Loucy (cell line): ENCODE measurements around the gene SLC4A9.

Experiments used
- H2AFZ ChIP-seq: fragments of 200-600 bp; sonication (generic); 2 replicates; pipeline ENCODE4 v1.6.0; 2016; ENCODE audit warnings: antibody characterized with exemption, mild to moderate bottlenecking, low read length, moderate library complexity
- H3F3A ChIP-seq: fragments of 200-600 bp; 2 replicates; pipeline ENCODE4 v1.6.0; 2016; ENCODE audit warnings: antibody characterized with exemption, low read depth, mild to moderate bottlenecking
- H3K27me3 ChIP-seq: fragments of 200-600 bp; sonication (generic); 2 replicates; pipeline ENCODE4 v1.6.1; 2014; ENCODE audit warnings: low read length, mild to moderate bottlenecking; ENCODE audit not compliant: insufficient read depth, poor library complexity, severe bottlenecking
- H3K36me3 ChIP-seq: fragments of 200-600 bp; sonication (generic); 2 replicates; pipeline ENCODE4 v1.6.1; 2016; ENCODE audit warnings: low read length; ENCODE audit not compliant: insufficient read depth
- H3K4me1 ChIP-seq: fragments of 200-600 bp; sonication (generic); 2 replicates; pipeline ENCODE4 v1.5.1; 2014; ENCODE audit warnings: low read length, mild to moderate bottlenecking; ENCODE audit not compliant: insufficient read depth, poor library complexity, severe bottlenecking
- H3K4me2 ChIP-seq: fragments of 200-600 bp; sonication (generic); 2 replicates; pipeline ENCODE4 v1.6.0; 2014; ENCODE audit warnings: antibody characterized with exemption, low read length, low read depth, mild to moderate bottlenecking; ENCODE audit not compliant: poor library complexity, severe bottlenecking
- H3K4me3 ChIP-seq: fragments of 200-600 bp; sonication (generic); 2 replicates; pipeline ENCODE4 v1.5.1; 2014; ENCODE audit warnings: low read length, mild to moderate bottlenecking, mixed read lengths; ENCODE audit not compliant: poor library complexity, severe bottlenecking
- H3K79me2 ChIP-seq: fragments of 200-600 bp; sonication (generic); 2 replicates; pipeline ENCODE4 v1.6.1; 2014; ENCODE audit warnings: low read length; ENCODE audit not compliant: insufficient read depth
- H3K9ac ChIP-seq: fragments of 200-600 bp; sonication (generic); 2 replicates; pipeline ENCODE4 v1.6.0; 2014; ENCODE audit warnings: mild to moderate bottlenecking, low read depth, low read length, moderate library complexity; ENCODE audit not compliant: poor library complexity, severe bottlenecking
- H3K9me2 ChIP-seq: fragments of 200-600 bp; sonication (generic); replicated peaks from 2 replicates; pipeline ENCODE4 v1.6.1; 2016; ENCODE audit warnings: low read depth, low read length, mixed read lengths
- H3K9me3 ChIP-seq: fragments of 200-600 bp; sonication (generic); 2 replicates; pipeline ENCODE4 v1.6.1; 2014; ENCODE audit warnings: mild to moderate bottlenecking, antibody characterized with exemption, low read length, low read depth; ENCODE audit not compliant: insufficient read depth
- H4K20me1 ChIP-seq: fragments of 200-600 bp; sonication (generic); 2 replicates; pipeline ENCODE4 v1.6.0; 2014; ENCODE audit warnings: antibody characterized with exemption, low read length, mild to moderate bottlenecking; ENCODE audit not compliant: insufficient read depth, poor library complexity, severe bottlenecking
- EZH2phosphoT487 ChIP-seq: fragments of 200-600 bp; IDR thresholded peaks from 2 replicates; pipeline ENCODE4 v1.6.1; 2018; ENCODE audit warnings: antibody characterized with exemption, mild to moderate bottlenecking, moderate library complexity, borderline replicate concordance
- TF ChIP-seq, protein P1 (sequence below): fragments of 200-600 bp; sonication (generic); conservative IDR thresholded peaks from 2 replicates; pipeline ENCODE4 v1.5.1; 2014; ENCODE audit warnings: mild to moderate bottlenecking, antibody characterized with exemption, low read length

The SLC4A9 gene

DNA sequence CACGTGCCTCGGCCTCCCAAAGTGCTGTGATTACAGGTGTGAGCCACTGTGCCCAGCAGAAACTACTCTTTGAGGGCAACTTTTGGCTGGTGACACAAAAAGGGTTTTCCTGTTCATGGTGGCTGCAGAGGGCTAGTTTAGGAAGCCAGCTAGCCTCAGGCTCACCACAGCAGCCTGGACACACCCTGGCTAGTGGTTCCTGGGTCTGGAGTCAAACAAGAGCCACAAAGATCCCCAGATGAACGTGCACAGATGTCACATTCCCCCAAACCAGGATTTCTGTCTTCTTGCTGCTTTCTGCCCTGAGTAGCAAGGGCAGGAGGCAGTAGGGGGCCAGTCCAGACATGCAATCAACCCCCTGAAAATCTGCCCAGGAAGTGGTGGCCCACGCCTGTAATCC is 20.4 kb upstream of the SLC4A9 start:
- H3K79me2 ChIP-seq: no peaks in the 10 kb centered on the region
- no peak overlapping the region for H3K4me2 ChIP-seq
- H3K9me3 ChIP-seq: no peaks in the 10 kb centered on the region
- no peaks in the 10 kb centered on the region for H3F3A ChIP-seq
- no peaks in the 10 kb centered on the region for H3K36me3 ChIP-seq
- H2AFZ ChIP-seq: no peak overlapping the region
- H3K4me1 ChIP-seq: peaks cover 26% of the 10 kb centered on the region
- H3K27me3 ChIP-seq: no peaks in the 10 kb centered on the region
- no peak overlapping the region for H3K9ac ChIP-seq
- no peaks in the 10 kb centered on the region for H4K20me1 ChIP-seq
- no peaks in the 10 kb centered on the region for H3K9me2 ChIP-seq
- H3K4me3 ChIP-seq: no peak overlapping the region
- no peak for TF ChIP-seq EZH2phosphoT487

DNA sequence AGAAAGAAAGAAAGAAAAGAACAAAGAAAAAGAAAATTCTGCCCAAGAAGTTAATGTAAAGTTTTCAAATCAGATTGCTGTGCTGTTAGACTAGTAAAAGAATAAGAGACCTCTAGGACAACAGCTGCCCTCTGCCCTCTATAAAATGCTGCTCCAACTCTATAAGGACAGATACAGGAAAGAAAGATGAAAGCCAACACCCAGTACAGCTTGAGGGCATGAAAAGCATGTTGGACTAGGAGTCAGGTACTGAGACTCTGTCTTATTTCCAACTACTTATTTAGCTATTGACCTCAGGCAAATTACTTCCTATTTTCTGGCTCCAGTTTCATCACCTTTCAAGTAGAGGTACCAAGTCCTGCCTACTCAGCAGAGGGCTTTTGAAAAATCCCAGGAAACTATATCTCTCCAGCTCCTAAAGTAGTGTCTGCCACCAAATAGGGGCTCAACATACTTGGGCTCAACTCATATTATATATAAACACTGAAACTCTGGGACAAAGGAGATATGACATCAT is 19.3 kb upstream of the SLC4A9 start:
- TF ChIP-seq, protein P1, sequence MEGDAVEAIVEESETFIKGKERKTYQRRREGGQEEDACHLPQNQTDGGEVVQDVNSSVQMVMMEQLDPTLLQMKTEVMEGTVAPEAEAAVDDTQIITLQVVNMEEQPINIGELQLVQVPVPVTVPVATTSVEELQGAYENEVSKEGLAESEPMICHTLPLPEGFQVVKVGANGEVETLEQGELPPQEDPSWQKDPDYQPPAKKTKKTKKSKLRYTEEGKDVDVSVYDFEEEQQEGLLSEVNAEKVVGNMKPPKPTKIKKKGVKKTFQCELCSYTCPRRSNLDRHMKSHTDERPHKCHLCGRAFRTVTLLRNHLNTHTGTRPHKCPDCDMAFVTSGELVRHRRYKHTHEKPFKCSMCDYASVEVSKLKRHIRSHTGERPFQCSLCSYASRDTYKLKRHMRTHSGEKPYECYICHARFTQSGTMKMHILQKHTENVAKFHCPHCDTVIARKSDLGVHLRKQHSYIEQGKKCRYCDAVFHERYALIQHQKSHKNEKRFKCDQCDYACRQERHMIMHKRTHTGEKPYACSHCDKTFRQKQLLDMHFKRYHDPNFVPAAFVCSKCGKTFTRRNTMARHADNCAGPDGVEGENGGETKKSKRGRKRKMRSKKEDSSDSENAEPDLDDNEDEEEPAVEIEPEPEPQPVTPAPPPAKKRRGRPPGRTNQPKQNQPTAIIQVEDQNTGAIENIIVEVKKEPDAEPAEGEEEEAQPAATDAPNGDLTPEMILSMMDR: no peak
- TF ChIP-seq EZH2phosphoT487: no peak
- no peak overlapping the region for H2AFZ ChIP-seq
- peaks cover 28% of the 10 kb centered on the region for H3K4me1 ChIP-seq
- no peaks in the 10 kb centered on the region for H3K9me2 ChIP-seq
- H3K9ac ChIP-seq: no peak overlapping the region
- peaks cover 2% of the 10 kb centered on the region for H3K27me3 ChIP-seq
- H3K36me3 ChIP-seq: no peaks in the 10 kb centered on the region
- no peaks in the 10 kb centered on the region for H4K20me1 ChIP-seq
- no peaks in the 10 kb centered on the region for H3K79me2 ChIP-seq
- H3K9me3 ChIP-seq: no peaks in the 10 kb centered on the region
- no peak overlapping the region for H3K4me2 ChIP-seq
- H3K4me3 ChIP-seq: no peak overlapping the region
- no peaks in the 10 kb centered on the region for H3F3A ChIP-seq

DNA sequence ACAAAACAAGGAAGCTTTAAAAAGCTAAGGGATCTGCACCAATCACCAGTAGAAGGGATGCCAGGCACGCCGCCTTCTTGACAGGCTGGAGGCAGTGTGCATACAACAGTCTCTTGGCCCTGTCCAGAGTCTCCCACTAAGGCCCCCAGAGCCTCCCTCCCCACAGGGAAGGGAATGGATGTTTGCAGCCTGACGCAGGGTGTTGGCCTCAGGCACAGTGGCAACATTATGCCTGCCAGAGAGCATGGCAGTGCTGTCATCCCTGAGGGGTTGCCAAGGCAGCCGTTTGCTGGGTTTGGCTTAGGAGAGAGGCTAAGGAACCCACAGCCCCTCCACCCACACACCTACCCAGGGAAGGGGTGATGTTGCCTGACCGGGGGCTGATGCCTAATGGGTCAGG is 18.4 kb upstream of the SLC4A9 start:
- Histone ChIP-seq H3F3A (no peaks in the 10 kb centered on the region), H3K36me3 (no peaks in the 10 kb centered on the region), H3K9me2 (no peaks in the 10 kb centered on the region), H3K27me3 (peaks cover 11% of the 10 kb centered on the region), H3K4me3 (peak overlapping the region; percentile 45), H3K4me1 (peaks cover 29% of the 10 kb centered on the region), H3K9ac (peak overlapping the region; percentile 17), H3K79me2 (no peaks in the 10 kb centered on the region), H2AFZ (no peak overlapping the region), H3K9me3 (no peaks in the 10 kb centered on the region), H3K4me2 (peak overlapping the region; percentile 70), H4K20me1 (no peaks in the 10 kb centered on the region)
- no peak for TF ChIP-seq EZH2phosphoT487
- TF ChIP-seq, protein P1: no peak

DNA sequence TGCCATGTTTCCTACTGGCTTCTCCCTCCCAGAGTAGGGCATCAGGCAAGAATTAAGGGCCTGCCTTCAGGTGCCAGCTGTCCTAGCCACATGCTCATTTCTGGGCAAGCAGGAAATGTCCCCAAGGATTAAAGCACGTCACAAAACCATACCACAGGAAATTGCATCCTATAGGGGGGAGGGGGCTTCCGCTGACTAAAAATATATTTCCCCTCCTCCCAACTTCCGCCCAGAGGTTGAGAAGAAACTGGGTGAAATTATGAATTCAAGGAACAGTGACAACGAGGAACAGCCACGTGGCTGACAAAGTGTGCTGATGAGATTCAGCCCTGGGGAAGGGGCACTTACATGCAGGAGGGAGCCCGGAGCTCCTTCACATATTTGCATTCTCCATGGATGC is 17.7 kb upstream of the SLC4A9 start:
- TF ChIP-seq, protein P1: no peak
- TF ChIP-seq EZH2phosphoT487: no peak
- Histone ChIP-seq H4K20me1 (no peaks in the 10 kb centered on the region), H3K9me2 (no peaks in the 10 kb centered on the region), H2AFZ (peak overlapping the region; percentile 11; the same call in 1 of the 2 replicates), H3K79me2 (no peaks in the 10 kb centered on the region), H3K4me2 (peak overlapping the region; percentile 70), H3F3A (no peaks in the 10 kb centered on the region), H3K36me3 (no peaks in the 10 kb centered on the region), H3K4me1 (peaks cover 35% of the 10 kb centered on the region), H3K27me3 (peaks cover 11% of the 10 kb centered on the region), H3K4me3 (peak overlapping the region; percentile 45), H3K9me3 (no peaks in the 10 kb centered on the region), H3K9ac (peak overlapping the region; percentile 17)
